Effector CD8-positive, alpha-beta T cell (primary cell): ENCODE data around the gene FNDC5.

ENCODE experiments used
- DNase-seq: peaks from one replicate; lab custom pipeline; 2025; lab: John Stamatoyannopoulos, UW

FNDC5 gene

DNA sequence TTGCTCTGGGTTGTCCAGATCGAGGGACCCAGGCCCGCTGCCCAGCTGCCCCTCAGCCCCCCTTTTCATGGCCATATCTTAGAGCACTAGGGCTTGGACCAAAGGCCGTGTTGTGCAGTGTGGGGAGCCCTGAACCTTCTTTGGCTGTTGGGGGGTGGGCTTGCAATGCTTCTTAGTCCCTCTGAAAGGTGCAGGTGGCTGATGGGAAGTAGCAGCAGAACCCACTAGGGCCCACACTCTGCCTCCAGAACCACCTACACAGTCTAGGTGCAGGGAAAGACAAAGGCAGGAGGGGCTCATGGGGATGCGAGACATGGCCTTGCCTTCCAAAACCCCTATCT, 13.3 kb upstream of the FNDC5 start:
- no peak for DNase-seq

DNA sequence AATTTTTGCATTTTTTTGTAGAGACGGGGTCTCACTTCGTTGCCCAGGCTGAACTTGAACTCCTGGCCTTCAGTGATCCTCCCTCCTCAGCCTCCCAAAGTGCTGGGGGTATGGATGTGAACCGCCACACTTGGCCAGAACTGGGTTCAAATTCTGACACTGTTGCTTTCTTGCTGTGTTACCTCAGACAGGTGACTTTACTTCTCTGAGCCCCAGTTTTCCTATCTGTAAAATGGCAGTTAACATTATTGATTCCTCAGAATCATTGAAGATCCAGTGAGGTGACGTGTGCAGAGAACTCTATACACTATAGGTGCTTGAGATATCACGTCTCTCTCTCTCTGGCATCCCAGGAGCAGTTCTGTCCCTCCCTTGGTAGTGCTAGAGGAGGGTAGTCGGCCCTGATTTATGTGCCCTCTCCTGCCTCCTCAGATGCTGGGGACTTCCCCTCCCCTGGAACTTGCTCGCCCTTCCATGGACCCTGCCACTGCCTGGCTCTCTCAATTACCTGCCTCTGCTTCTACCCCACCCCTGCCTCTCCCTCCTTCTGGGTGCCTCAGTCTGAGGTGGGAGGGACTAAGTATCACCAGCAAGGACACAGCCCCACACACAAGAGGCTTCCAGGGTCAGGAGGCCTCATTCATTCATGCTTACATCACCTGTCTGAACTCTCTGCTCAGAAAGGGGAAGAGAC, 12.8 kb upstream of the FNDC5 start:
- DNase-seq, result no peak

DNA sequence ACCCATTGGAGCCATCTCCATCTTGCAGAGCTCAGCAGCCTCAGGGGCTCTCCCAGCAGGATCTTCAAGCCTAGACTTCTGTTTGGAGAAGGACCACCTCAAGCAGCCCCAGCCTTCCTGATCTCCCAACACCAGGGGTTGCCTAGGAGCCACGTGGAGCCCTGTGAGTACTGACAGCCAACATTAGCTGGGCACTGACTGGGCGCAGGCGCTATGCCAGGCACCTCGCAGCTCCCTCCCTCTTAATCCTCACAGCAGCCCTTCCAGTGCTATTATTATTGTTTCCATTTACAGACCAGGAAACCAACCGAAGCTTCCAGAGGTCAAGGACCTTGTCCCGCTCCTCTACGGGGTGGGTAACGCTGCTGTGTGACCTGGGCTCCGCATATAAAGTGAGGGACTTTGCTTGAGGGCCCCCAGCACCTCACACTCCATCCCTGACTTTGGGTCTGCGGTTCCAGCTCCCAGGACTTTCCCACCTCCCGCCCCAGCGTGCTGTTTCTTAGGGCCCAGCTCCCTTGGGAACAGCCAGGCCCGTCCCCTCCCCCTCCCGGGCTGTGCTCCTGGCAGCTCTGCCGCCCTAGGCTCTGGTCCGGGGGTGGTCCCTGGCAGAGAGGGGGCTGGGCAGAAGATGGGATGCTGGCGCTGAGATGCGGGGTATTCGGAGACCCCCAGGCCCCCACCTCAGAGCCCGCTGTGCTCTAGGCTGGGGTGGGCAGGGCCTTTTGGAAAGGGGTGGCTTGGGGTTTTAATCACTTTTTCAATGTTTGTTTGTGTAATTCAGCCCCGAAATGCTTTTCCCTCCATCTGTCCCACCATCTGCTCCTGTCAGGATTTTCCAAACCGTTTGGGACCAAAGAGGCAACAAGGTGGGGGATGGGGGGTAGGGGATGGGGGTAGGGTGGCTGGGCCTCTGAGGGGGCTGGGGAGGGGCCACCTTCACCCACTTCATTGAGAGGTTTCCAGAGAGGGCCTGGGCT, 11.4 kb upstream of the FNDC5 start:
- DNase-seq, result no peak

DNA sequence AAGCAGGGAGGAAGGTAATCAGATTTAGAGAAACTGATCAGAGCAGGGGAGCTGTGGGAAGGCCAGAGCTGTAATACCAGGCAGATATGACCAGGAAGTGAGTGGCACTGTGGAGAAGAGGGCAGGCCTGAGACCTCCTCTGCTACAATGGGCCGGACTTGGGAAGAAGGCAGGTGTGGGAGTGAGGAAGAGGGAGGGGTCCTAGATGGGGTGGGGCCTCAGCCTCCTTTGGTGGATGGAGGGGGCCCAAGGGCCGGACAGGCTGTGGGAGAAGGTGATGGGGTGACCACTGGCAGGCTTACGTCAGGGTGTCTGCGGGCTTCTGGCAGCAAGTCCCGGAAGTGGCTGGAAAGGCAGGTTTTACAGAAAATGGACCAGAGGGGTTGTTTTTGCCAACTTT, 10.6 kb upstream of the FNDC5 start:
- DNase-seq, result no peak

DNA sequence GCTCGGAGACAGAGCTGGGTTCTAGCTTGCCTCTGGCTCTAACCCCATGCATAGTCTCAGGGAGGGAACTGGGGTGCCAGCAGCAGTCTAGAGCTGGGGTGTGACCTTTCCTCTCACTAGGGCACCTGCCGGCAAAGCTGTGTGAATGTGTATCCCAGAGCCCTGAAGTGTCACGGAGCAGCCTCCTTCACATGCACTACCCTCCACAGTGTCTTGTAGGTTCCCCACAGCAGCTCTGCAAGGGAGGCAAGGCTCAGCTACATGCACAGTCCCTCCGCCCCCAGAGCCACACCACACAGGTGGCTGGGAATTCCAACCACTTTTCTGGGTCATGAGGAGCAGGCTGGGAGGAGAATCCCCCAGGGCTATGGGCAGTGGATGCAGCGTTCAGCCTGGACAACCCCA, 7.9 kb upstream of the FNDC5 start:
- no peak for DNase-seq

DNA sequence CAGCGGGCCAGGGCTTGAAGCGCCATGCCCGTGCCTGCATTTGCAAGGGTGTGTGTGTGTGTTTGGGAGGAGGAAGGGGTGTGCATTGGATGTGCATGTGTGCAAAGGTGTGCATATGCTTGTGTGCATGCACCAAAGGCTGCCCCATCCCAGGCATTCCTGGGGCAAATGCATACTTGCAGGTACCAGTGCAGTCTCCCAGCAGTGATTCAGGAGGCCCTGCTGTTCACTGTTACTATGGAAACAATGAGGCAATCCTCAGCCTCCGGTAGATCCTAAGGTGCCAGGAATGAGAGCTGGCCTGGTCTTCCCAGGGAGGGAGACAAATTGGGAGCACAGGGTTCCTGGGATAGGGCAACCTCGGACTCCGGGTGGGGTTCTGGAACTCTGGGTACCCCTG, 7.5 kb upstream of the FNDC5 start:
- no peak for DNase-seq

DNA sequence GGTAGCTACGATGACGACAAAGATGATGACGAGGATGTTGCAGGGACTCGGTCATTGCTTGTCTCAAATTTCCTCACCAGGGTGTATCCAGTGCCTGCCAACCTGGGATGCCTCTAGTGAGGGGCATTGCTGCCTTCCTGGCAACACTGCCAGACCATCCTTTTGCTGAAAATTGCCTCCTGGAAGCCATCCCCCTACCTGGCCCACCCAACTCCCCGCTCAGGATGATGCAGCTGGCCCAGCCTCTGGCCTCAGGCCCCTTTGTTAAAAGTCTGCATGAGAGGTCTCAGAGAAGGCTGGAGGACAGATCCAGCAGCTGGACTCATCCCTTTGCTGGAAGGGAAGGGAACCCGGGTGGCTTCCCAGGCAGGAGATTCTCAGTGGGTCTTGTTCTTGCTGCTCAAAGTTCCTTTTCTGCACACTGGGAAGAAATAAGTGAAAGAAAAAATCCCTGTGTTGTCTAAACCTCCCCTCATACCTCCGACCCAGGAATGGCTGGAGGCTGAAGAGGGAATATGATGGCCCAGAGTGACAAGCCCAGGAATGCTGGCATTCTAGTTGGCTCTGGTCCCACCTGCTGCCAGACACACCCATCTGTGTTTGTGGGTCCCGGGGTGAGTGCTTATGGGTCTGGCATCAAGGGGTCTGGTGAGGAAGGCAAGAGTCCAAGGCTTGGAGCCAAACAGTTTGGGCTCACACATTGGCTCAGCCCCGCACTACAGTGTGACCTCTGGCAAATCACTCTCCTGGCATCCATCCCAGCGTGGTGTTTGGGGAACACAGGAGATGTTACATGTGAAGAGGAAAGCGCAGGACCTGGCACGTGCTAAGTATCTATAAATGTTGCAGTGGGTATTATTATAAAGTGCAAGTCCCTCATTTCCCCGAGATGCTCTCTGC, 6.7 kb upstream of the FNDC5 start:
- no peak for DNase-seq

DNA sequence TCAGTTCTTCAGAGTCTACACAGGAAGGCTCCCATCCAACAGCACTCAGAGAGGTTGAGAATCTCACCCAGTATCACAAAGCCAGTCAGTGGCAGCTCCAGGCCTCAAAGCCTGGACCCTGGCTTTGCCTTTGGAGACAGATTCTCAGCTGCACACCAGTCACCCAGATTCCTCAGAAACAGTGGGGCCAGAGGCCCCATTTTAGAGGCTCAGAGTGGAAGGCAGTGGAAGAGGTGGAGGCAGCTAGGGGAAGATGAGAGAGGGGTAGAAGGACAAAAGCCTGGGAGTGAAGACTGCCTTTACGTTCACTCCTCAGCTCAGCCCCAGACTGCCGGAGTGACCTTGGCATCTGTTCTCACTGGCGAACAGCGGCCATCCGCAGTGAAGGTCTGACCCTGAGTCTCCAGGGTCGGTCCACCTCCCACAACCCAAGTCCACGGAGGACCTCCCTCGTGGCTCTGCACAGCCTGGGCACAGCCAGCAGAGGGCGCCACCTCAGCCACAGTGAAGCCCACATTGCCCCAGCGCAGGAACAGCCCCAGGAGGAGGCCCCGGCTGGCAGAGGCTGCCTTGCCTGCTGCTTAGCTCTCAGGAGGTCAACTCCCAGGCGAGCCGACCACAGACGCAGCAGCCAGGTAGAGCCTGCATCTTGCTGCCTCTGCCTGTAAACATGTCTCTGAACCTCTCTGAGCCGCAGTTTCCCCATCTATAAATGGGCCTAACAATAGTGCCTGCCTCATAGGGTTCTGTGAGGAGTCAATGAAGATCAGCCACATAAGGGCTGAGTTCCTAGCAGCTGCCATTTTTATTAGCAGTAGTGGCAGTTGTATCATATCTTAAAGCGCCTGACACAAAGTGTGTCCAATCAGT, 5.9 kb upstream of the FNDC5 start:
- peak; percentile 21 for DNase-seq

DNA sequence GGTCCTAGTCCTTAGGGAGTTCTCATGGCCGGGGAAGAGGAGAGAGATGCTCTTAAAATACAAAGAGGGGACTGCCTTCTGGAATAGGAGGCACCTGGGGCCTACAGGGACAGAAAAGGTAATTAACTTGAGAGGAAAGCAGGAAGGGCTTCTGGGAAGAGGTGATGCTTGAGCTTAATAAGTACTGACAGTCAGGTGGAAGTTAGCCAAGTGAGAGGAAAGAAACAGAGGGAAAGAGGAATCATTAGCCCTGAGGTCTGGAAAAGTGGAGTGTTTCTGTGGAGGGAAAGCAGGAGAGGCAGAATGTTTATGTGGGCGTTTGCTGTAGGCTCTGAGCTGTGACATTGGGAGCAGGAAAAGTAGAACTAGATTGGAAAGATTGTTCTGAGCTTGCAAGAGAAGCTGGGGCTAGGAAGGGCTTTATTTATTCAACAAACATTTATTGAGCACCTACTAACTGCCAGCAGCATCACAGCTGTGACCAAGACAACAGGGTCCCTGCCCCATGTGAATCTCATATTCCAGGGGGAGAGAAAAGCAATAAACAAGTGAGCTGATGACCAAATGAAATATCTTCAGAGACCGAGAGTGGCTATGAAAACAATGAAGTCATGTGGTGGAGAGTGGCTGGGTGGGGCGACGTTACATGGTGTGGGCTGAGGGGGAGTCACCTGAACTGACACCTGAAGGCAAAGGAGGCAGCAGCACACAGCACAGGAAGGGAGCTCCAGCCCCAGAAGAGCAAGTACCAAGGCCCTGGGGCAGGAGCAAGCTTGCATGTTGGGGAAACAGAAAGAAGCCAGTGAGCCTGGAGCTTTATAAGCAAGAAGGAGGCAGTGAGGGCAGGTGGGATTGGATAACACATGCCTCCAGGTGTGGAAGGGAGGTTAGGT, 4.4 kb upstream of the FNDC5 start:
- DNase-seq, result no peak

DNA sequence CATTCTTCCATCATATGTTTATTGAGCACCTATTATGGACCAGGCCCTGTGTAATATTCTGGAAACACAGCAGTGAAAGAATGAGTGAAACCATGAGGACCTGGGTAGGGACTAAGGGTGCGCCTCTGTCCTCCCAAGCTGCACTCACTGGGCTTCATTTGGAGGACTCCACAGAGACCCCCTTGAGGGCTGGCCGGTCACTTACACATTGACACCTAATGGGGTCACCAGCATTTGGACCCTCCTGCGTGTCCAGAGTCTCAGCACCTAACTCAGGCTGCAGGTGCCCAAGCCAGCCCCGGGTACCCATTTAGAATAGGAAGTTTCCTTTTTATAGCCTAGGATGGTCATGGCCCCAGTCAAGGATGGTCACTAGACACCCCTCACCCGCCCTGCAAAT, 2.8 kb upstream of the FNDC5 start:
- DNase-seq, result no peak

DNA sequence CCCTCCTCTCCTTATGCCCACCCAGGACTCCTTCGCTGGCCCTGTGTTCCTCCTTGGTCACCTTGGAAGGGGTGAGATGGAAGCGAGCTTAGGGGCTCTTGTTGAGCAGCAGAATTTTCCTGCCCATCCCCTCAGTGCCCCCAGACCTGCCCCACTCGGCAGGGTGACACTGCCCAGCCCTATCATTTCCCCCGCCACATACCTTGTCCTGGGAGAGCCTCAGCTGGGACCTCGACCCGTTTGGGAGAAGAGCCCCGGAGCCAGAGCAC, 1.4 kb upstream of the FNDC5 start:
- no peak for DNase-seq

DNA sequence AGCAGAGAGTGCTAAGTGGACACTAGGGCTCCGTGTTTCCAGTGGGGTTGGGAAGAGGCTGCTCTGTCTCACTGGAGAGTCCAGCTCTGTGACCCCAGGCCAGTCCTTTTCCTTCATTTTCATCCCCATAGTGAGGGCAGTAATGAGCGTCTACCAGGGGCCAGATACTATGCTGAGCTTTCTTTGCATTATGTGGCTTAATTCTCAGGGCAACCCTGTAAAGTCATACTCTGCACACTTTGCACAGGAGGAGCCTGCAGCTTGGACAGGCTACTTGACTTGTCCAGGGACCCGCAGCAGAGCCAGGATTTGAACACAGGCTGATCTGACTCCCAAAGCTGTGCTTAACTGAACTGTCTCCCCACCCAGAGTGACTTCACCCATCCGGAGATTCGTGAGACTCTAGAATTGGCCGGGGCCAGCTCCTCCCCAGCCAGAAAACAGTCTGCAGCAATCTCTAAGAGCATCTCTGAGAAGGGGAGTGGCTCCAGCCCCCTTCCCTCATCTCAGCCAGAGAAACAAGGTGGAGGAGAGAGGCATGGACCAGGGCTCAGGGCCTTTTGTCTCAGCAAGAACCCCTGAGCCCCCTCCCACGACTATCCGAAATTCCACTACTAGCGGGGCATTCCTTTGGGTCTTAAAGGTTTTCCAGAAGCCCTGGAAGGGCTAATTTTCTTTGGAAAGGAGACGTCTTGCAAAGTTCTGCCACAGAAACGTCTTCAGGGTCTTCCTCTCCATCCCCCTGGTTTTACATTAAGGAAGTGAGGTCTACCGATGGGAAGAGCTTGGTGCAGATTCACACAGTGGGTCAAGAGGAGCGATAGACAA, 866 bp upstream of the FNDC5 start:
- no peak for DNase-seq

DNA sequence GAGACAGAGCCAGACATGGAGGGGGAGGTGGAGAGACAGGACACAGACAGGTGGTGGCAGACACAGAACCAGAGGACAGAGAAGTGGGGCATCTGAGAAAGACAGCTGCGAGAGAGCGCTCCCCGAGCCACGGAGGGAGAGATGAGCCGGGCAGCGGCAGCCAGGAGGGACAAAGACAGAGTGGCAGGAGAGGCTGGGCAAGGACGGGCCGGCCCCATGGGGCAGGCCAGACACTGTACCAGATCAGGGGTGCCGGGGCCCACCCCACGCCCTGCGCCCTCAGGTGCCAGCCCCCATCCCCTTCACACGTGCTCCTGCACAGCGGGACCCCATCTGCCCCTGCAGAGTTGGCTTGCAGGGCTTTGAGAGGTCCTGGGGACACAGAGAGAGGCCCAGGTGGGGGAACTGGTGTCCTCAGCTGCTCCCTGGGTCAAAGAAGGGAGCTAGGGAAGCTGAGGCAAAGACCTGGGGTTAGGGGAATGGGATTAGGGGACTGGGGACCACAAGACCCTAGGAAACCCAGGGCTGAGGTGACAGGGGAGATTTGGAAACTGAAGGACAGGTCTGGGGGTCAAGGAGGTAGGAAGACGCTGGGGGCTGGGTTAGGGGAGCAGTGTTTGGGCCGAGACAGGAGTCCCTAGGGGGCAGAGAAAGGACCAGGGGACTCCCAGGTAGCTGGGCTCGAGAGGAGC, 643 bp downstream of the FNDC5 start:
- no peak for DNase-seq

DNA sequence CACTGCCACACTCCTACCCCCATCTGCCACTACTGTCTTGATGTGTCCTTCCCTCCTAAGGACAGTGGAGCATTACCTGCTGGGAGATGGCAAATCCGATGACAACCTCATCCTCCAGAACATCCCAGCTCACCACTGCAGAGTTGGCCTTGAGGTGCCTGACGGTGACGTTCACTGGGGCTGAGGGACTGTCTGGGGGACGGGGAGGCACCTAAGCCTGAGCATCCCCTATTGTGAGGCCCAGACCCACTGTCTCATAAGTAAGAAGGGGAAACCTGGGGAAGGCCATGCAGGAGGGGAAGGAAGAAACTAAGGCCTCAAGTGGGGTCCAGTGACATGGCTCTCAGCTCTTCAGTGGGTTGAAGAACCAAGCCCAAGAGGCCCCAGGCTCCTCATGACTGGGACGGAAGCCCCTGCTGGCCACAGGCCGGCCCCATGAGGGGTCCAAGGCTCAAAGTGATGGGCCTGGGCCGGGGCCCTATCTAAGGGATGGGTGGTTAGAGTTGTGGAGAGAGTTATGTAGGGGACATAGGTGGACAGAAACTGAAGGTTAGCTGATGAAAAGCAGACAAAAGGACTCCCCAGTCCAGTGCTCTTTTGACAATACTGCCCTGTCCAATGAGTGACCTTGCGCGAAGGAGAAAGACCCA, 1.8 kb downstream of the FNDC5 start:
- DNase-seq, result no peak

DNA sequence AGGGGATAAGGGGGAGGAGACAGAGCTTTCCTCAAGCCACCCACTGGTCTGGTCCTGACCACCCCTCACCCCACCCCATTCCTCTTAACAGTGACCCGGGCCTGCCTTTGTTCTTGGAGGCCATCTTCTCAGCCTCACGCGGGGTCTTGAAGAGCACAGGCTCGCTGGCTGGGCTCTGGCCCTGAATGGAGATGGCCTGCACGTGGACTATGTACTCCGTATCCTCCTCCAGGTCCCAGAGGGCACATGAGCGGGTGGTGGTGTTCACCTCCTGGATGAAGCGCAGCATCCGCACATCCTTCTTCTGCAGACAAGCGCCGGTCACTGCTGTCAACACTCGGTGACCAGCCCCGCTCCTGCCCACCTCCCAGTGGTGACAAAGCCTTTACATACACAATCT, 2.6 kb downstream of the FNDC5 start:
- no peak for DNase-seq

DNA sequence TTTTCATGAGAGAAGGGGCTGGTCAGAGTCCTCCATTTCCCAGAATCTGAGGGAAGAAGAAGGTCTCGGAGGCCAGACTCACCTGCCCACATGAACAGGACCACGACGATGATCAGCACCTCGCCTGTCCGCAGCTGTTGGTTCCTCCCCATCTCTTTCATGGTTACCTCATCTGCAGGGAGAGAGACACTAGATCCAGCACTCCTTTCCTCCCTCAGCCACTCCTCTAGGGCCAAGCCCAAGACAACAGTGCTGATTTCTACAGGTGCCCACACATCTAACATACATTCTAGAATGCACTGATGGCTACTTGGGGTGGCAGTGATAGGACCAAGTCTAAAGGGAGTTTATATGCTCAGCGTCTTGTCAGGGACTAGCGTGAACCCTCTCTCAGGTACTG, 3.0 kb downstream of the FNDC5 start:
- DNase-seq, result no peak

DNA sequence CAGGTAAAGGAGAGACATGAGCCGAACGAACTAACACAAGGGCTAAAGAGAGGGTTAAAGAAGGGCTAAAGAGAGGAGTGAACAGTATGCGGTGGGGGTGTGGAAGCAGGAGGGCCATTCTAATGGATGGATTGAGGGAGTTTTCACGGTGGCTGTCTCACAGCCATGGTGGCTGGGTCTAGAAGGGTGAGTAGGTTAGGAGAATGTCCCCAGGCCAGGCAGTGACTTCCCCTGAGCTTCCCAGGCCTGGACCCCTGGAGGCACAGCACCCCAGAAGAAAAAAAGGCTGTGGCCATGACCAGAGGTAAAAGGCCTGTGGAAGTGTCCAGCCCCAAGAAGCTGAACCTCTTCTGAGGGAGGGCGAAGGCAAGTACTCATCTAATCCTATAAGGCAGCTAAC, 3.6 kb downstream of the FNDC5 start:
- DNase-seq, result no peak

DNA sequence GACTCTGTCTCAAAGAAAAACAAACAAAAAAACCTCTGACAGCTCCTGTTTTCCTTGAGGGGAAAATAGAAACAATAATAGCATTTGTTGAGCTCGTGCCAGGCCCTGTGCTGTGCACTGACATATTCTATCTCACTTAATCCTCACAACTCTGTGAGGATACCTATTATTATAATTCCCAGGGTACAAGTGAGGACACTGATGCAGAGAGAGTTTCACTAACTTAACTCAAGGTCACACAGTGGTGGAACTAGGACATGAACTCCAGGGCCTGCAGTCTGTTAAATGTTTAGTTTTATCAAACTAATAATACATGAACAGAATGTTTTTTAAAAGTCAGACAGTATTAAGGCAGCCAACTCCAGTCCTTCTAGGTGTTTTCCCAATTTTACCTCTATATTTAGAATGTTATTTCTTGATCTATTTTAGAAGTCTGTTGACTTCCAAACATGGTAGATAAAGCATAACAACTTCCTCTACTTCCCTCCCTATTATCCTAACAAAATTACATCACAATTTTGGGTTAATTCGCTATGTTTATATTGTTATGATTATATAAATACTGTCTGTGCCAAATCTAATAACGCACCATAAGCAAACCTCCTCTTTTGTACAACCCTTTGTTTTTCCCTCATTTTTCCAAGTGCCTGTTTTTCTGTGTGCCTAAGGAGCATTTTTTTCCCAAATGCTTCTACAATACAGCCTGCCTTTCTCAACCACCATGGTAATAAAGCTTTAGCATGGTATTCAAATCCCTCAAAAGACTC, 4.9 kb downstream of the FNDC5 start:
- DNase-seq, result no peak
